Trophoblast cell (in vitro differentiated cells and primary cell): Measurements from ENCODE around the gene SPPL2C.

Source experiments
- DNase-seq, 2 donors: peaks; one replicate each; pipeline ENCODE4 v3.0.0-alpha.2; 2016
- H2AFZ ChIP-seq: 2 replicates; pipeline ENCODE4 v1.6.1; 2013; ENCODE audit warnings: low read length, moderate library complexity, mild to moderate bottlenecking; ENCODE audit not compliant: insufficient read depth, poor library complexity
- H2AK5ac ChIP-seq: 2 replicates; pipeline ENCODE4 v1.6.1; 2013; ENCODE audit warnings: mild to moderate bottlenecking, low read length
- H2BK120ac ChIP-seq: 2 replicates; pipeline ENCODE4 v1.6.1; 2013; ENCODE audit warnings: low read length, mild to moderate bottlenecking, moderate library complexity; ENCODE audit not compliant: insufficient read depth, poor library complexity
- H2BK12ac ChIP-seq: 2 replicates; pipeline ENCODE4 v1.6.1; 2013; ENCODE audit warnings: mild to moderate bottlenecking, low read length, moderate library complexity
- H2BK5ac ChIP-seq: 2 replicates; pipeline ENCODE4 v1.6.1; 2013; ENCODE audit warnings: low read length, low read depth, moderate library complexity, mild to moderate bottlenecking; ENCODE audit not compliant: poor library complexity
- H3K14ac ChIP-seq: 2 replicates; pipeline ENCODE4 v1.6.1; 2013; ENCODE audit warnings: mild to moderate bottlenecking, low read length
- H3K18ac ChIP-seq: 2 replicates; pipeline ENCODE4 v1.6.1; 2013; ENCODE audit warnings: mild to moderate bottlenecking, low read length
- H3K23ac ChIP-seq: 2 replicates; pipeline ENCODE4 v1.6.1; 2013; ENCODE audit warnings: low read length
- H3K27ac ChIP-seq: 2 replicates; pipeline ENCODE4 v1.5.1; 2013; ENCODE audit warnings: low read depth, mild to moderate bottlenecking, inconsistent platforms, low read length, moderate library complexity
- H3K27me3 ChIP-seq: 2 replicates; pipeline ENCODE4 v1.6.1; 2013; ENCODE audit warnings: inconsistent platforms, mild to moderate bottlenecking, low read length, moderate library complexity; ENCODE audit not compliant: insufficient read depth
- H3K36me3 ChIP-seq, 2 experiments: 1 replicate in 1 of 2; 2 replicates in 1 of 2; pipeline ENCODE4 v1.6.1; 2013; ENCODE audit warnings: low read length in 2 of 2, mild to moderate bottlenecking in 2 of 2, moderate library complexity in 1 of 2; ENCODE audit not compliant: insufficient read depth in 2 of 2, control insufficient read depth in 1 of 2
- H3K4ac ChIP-seq: 2 replicates; pipeline ENCODE4 v1.6.1; 2013; ENCODE audit warnings: low read depth, mild to moderate bottlenecking, low read length, moderate library complexity
- H3K4me1 ChIP-seq, 2 experiments: 1 replicate in 1 of 2; 2 replicates in 1 of 2; pipeline ENCODE4 v1.6.1; 2013; ENCODE audit warnings: low read length in 2 of 2, mild to moderate bottlenecking in 2 of 2, moderate library complexity in 1 of 2; ENCODE audit not compliant: insufficient read depth in 2 of 2, control insufficient read depth in 1 of 2
- H3K4me2 ChIP-seq: 2 replicates; pipeline ENCODE4 v1.6.1; 2013; ENCODE audit warnings: inconsistent platforms, mild to moderate bottlenecking, low read length, moderate library complexity
- H3K4me3 ChIP-seq: 2 replicates; pipeline ENCODE4 v1.5.1; 2013; ENCODE audit warnings: mild to moderate bottlenecking, low read depth, low read length, inconsistent platforms
- H3K79me1 ChIP-seq: one replicate; pipeline ENCODE4 v1.6.1; 2013; ENCODE audit warnings: low read length
- H3K79me2 ChIP-seq: 2 replicates; pipeline ENCODE4 v1.6.1; 2013; ENCODE audit warnings: low read length, mild to moderate bottlenecking; ENCODE audit not compliant: control insufficient read depth, insufficient read depth, poor library complexity
- H3K9ac ChIP-seq: 2 replicates; pipeline ENCODE4 v1.6.1; 2013; ENCODE audit warnings: mild to moderate bottlenecking, low read length
- H3K9me3 ChIP-seq: 2 replicates; pipeline ENCODE4 v1.6.1; 2013; ENCODE audit warnings: low read depth, mild to moderate bottlenecking, control low read depth, inconsistent platforms, low read length; ENCODE audit not compliant: insufficient read depth
- H4K12ac ChIP-seq: 2 replicates; pipeline ENCODE4 v1.6.1; 2013; ENCODE audit warnings: low read depth, mild to moderate bottlenecking, low read length, moderate library complexity
- H4K8ac ChIP-seq: 2 replicates; pipeline ENCODE4 v1.6.1; 2013; ENCODE audit warnings: low read depth, mild to moderate bottlenecking, low read length, moderate library complexity
- H4K91ac ChIP-seq: one replicate; pipeline ENCODE4 v1.6.1; 2013; ENCODE audit warnings: low read depth, mild to moderate bottlenecking, low read length, moderate library complexity
- WGBS: extraction: QIAGEN DNeasy Blood & Tissue Kit; methylation state at CpG from one replicate; pipeline ENCODE4 v1.1.7; 2013; ENCODE audit warnings: missing lambda C conversion rate; ENCODE audit not compliant: insufficient read length, insufficient coverage; ENCODE audit errors: extremely low coverage; 5-methylcytosine and 5-hydroxymethylcytosine counted together

Gene SPPL2C

DNA sequence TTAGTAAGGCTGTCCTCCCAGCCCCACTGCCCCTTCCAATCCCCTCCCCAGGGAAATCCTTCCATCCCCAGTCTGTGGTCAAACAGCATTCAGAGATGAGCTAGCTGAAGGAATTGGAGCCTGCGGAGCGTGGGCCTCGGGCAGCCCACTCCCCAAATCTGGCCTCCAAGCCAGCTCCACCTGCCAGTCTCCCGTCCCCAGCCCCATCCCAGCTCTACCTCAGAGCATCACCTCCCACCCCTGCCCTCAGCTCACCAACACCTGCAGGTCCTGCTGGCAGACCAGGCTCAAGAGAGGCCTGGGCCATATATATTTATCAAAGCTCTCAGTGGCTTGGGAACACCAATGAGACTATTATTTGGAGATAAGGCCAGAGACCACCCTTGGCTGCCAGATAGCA lies 5.2 kb upstream of the SPPL2C start:
- peaks cover 1% of the 10 kb centered on the region for H3K9me3 ChIP-seq
- no peak overlapping the region for H2AFZ ChIP-seq
- no peak overlapping the region for H2BK5ac ChIP-seq
- no peak overlapping the region for H3K14ac ChIP-seq
- H3K9ac ChIP-seq, result no peak overlapping the region
- no peak overlapping the region for H4K8ac ChIP-seq
- no peak for DNase-seq
- WGBS, result no CpG with 5 or more reads among the region's 4 CpGs
- H3K79me2 ChIP-seq, result no peaks in the 10 kb centered on the region
- H4K91ac ChIP-seq, result no peak overlapping the region
- H3K27me3 ChIP-seq, result no peaks in the 10 kb centered on the region
- H3K4me1 ChIP-seq, result no peaks in the 10 kb centered on the region
- no peaks in the 10 kb centered on the region for H3K36me3 ChIP-seq
- H3K27ac ChIP-seq, result no peak overlapping the region
- H2AK5ac ChIP-seq, result no peak overlapping the region
- no peak overlapping the region for H3K23ac ChIP-seq
- no peak overlapping the region for H4K12ac ChIP-seq
- no peak overlapping the region for H3K4me3 ChIP-seq
- H3K4ac ChIP-seq, result no peak overlapping the region
- H3K4me2 ChIP-seq, result no peak overlapping the region
- no peaks in the 10 kb centered on the region for H3K79me1 ChIP-seq
- H2BK12ac ChIP-seq, result no peak overlapping the region
- no peak overlapping the region for H2BK120ac ChIP-seq
- no peak overlapping the region for H3K18ac ChIP-seq

DNA sequence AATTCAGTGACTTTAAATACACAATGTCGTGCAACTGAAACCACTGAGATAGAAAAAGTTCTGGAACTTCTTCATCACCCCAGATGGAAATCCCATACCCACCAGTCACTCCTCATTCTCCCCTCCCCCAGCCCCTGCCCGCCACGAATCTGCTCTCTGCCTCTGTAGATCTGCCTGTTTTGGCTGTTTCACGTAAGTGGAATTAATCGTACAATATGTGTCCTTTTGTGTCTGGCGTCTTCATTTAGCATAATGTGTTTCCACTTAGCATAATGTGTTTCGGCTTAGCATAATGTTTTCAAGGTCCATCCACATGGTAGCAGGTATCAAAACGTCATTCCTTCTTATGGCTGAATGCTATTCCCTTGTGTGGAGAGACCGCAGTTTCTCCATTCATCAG lies 3.5 kb upstream of the SPPL2C start:
- no peak overlapping the region for H3K14ac ChIP-seq
- H3K4me3 ChIP-seq, result no peak overlapping the region
- H2AK5ac ChIP-seq, result no peak overlapping the region
- H4K91ac ChIP-seq, result no peak overlapping the region
- no peak for DNase-seq
- H4K8ac ChIP-seq, result no peak overlapping the region
- H2BK120ac ChIP-seq, result no peak overlapping the region
- H3K4ac ChIP-seq, result no peak overlapping the region
- H3K36me3 ChIP-seq, result no peaks in the 10 kb centered on the region
- no peak overlapping the region for H2AFZ ChIP-seq
- no peak overlapping the region for H2BK12ac ChIP-seq
- no peak overlapping the region for H3K23ac ChIP-seq
- no peak overlapping the region for H4K12ac ChIP-seq
- no peaks in the 10 kb centered on the region for H3K79me1 ChIP-seq
- no peak overlapping the region for H3K4me2 ChIP-seq
- no peaks in the 10 kb centered on the region for H3K79me2 ChIP-seq
- no peak overlapping the region for H3K27ac ChIP-seq
- H3K18ac ChIP-seq, result no peak overlapping the region
- H3K27me3 ChIP-seq, result no peaks in the 10 kb centered on the region
- no peaks in the 10 kb centered on the region for H3K4me1 ChIP-seq
- H3K9me3 ChIP-seq, result peaks cover 1% of the 10 kb centered on the region
- WGBS, result no CpG with 5 or more reads among the region's 9 CpGs
- H3K9ac ChIP-seq, result no peak overlapping the region
- H2BK5ac ChIP-seq, result no peak overlapping the region

DNA sequence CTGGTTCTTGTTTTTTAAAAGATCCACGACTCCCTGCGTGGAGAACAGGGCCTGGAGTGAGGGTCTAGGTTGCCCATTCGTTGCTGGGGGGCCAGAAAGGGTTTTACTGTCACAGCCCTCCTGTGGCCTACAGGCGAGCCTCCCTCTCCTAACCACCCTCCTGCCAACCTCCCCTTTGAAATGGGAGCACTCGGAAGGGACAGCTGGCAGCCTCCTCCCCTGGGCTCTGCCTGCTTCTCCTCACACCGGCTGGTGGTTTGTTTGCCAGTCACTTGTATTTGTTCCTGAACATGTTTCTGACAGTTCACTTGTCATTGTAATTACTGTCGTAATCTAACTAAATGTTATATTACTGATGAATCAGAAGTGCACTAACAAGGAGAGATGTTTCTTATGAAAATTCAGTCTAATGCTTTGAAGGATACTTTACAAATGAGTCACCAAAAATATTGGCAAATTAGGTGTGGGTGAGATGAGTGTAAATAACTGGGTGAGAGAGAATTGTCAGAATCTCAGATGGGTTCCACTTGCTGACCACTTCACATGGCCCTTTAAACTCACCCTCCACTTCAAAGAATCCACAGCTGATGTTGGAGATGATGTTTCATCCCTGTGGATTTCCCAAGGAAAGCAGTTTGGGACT lies 2.7 kb upstream of the SPPL2C start:
- WGBS, result no CpG with 5 or more reads among the region's 7 CpGs
- H2BK5ac ChIP-seq, result no peak overlapping the region
- H3K4me1 ChIP-seq, result no peaks in the 10 kb centered on the region
- H2AFZ ChIP-seq, result no peak overlapping the region
- no peak overlapping the region for H3K18ac ChIP-seq
- H3K4me2 ChIP-seq, result no peak overlapping the region
- H4K8ac ChIP-seq, result no peak overlapping the region
- no peak overlapping the region for H3K27ac ChIP-seq
- no peaks in the 10 kb centered on the region for H3K79me1 ChIP-seq
- no peak overlapping the region for H4K91ac ChIP-seq
- H3K27me3 ChIP-seq, result no peaks in the 10 kb centered on the region
- peaks cover 1% of the 10 kb centered on the region for H3K9me3 ChIP-seq
- no peaks in the 10 kb centered on the region for H3K36me3 ChIP-seq
- no peak overlapping the region for H3K4ac ChIP-seq
- H3K79me2 ChIP-seq, result no peaks in the 10 kb centered on the region
- DNase-seq, result no peak
- H2BK120ac ChIP-seq, result no peak overlapping the region
- no peak overlapping the region for H2AK5ac ChIP-seq
- no peak overlapping the region for H3K23ac ChIP-seq
- H3K14ac ChIP-seq, result no peak overlapping the region
- H3K4me3 ChIP-seq, result no peak overlapping the region
- H2BK12ac ChIP-seq, result no peak overlapping the region
- no peak overlapping the region for H4K12ac ChIP-seq
- H3K9ac ChIP-seq, result no peak overlapping the region

DNA sequence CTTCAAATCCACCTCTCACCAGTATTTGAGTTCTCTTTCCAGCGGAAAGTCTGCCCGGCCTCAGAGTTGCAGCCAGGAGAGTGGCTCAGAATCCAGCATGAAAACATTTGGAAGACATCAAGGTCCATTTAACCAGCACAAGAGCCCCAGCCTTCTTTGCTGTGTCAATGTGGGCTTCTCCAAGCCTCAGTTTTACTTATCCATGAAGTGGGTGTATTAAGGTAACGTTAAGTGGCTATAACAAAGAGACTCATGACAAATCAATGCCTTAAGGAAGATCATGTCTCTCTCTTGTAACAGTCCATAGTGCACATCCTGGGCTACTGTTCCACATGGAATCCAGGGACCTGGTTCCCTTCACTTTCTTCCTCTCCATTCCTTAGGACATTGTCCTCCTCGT lies 959 bp upstream of the SPPL2C start:
- H2BK5ac ChIP-seq, result no peak overlapping the region
- no peak overlapping the region for H3K23ac ChIP-seq
- no peak overlapping the region for H4K91ac ChIP-seq
- H2BK12ac ChIP-seq, result no peak overlapping the region
- no peaks in the 10 kb centered on the region for H3K27me3 ChIP-seq
- H3K79me1 ChIP-seq, result no peaks in the 10 kb centered on the region
- DNase-seq, result no peak
- no peak overlapping the region for H3K4ac ChIP-seq
- H3K27ac ChIP-seq, result no peak overlapping the region
- H3K79me2 ChIP-seq, result no peaks in the 10 kb centered on the region
- WGBS, result no CpG with 5 or more reads among the region's 4 CpGs
- no peaks in the 10 kb centered on the region for H3K4me1 ChIP-seq
- no peak overlapping the region for H3K18ac ChIP-seq
- H3K14ac ChIP-seq, result no peak overlapping the region
- H2AK5ac ChIP-seq, result no peak overlapping the region
- no peak overlapping the region for H4K12ac ChIP-seq
- no peak overlapping the region for H2AFZ ChIP-seq
- H2BK120ac ChIP-seq, result no peak overlapping the region
- no peak overlapping the region for H3K4me2 ChIP-seq
- no peaks in the 10 kb centered on the region for H3K36me3 ChIP-seq
- no peak overlapping the region for H3K4me3 ChIP-seq
- H3K9ac ChIP-seq, result no peak overlapping the region
- no peaks in the 10 kb centered on the region for H3K9me3 ChIP-seq
- no peak overlapping the region for H4K8ac ChIP-seq
